DMS 273 treated with DMSO at 0.1 percent for 48 hours (cell line): ENCODE data around the gene LIF.
"Not testable (repeated sequence)": the region's sequence is repeated elsewhere in the genome, so short reads cannot be mapped to it uniquely, and the experiment has no call there.

Experiments
- DNase-seq: peaks from one replicate; lab custom pipeline; 2025; lab: John Stamatoyannopoulos, UW

LIF gene

DNA sequence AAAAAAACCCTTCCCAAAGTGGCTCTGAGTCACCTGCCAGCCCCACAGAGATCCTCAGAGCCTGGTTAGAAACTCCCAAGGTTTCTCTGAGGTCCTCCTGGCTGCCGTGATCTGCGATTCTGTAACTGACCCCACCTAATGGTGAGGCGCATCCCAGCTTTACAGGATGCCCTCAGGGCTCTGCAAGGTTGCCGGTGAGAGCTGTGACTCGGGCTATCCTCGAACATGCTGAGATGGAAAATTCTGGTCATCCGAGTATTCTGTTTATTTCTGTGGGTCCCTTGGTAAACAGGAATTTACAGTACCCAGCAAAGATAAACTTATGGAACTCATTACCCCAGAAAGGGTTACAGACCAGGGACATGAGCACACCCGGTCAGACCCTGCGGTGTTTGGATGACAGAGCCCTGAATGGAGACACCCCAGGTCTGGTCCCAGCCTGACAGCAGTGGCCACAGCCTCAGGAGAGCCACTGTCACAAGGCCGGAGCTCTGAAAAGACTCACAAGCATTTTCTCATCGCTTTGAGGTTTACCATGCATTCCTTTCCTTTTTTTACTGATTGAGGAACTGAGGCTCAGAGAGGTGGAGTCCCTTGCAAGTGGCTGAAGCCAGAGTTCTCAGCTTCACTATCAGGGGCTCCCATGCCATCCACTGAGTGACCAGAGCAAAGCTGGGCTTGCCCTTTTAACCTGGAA lies 22.2 kb downstream of the LIF start:
- DNase-seq, result no peak

DNA sequence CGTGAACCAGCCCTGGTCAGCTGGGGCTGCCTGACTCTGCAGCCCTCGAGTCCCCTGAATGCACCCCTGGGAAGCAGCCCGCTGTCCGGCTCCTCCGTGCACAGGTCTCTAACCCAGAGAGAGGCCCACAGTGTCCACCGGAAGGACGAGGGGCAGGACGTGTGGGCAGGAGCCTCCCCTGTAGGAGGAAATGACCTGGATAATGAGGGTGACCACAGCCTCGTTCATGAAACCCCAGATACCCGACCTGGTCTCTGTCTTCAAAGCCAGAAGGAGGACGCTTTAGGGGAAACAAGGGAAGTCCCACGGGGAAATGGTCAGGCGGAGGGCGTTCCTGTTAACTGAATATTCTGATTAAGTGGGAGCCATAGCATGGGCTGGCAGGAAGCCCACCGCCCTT lies 23.3 kb downstream of the LIF start:
- no peak for DNase-seq

DNA sequence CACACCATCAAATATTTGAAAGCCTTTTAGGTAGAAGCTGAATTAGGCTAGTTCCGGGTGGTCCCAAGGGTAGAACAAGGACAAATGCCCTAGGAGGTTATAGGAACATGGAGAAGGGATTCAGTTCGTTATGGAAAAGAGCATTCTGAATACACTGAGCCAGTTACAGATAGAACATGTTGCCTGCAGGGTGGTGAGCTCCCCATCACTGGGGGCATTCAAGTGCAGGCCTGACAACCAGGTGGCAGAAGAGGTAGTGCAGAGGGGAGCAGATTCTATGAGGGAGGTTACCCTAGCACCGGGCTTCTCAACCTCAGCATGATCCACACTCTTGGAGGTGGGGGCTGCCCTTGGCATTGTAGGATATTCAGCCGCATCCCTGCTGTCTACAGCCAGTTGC lies 24.2 kb downstream of the LIF start:
- no peak for DNase-seq

DNA sequence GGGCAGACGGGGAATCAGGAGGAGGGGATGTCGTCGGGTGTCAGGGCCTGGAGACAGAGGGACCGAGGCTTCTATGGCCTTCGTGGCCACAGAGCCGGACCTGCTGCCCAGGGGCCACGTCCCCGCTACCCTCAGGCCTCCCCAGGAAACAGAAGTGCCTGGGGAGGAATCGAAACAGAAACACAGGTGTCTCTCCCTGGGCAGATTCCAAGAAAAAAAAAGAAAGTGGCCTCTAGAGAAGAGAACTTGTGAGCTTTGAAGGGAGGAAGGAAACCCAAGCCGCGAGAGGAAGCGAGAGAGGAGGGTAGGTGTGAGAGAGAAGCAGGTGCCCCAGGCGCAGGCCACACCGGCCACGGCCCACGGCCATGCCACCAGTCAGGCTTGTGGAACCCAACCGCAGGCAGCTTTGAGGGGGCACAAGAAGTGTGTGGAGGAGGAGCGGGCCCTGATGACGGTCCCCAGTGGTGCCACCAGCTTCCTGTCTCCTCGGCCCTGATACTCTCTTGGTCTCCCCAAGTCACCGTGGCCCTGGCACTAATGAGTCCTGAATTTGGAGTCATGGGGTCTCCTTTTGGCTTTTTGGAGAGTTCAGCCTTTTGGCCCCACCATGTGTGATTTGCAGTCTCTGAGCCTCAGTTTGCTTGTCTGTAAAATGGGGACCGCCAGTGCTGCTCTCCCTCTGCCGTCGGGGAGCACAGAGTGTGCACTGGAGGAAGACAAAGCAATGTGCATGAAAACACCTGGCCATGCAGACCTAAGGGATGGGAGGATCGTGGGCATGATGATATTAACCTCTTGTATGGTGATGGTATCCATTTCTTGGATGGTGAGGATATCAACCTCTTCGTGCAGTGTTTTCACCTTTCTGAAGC lies 25.2 kb downstream of the LIF start:
- no peak for DNase-seq

DNA sequence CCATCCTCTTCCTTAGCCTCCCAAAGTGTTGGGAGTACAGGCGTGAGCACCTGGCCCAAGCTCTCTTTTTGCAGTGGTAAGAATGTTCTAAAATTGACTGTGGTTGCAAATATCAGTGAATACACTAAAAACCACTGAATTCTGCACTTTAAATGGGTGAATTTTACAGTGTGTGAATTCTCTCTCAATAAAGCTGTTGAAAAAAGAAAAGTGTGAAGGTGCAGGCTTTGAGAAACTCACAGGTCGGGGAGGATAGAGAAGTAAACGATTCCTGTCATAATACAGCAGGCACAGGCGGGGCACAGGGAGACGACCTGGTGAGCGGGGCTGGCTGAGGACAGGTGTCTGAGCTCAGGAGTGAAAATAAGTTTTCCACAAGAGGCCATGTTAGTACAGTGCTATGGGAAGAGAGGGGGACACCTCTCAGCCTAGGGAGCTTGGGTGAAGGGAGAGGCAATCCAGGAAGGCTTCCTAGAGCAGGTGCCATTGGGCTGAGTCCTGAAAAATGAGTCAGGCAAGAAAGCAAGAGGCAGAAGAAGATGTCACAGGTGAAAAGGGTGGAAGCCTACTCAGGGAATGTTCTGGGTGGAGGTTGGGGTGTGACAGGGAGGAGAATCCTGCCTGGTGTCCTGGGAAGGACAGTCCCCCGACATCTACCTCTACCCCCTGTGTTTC lies 26.1 kb downstream of the LIF start:
- DNase-seq, result no peak

DNA sequence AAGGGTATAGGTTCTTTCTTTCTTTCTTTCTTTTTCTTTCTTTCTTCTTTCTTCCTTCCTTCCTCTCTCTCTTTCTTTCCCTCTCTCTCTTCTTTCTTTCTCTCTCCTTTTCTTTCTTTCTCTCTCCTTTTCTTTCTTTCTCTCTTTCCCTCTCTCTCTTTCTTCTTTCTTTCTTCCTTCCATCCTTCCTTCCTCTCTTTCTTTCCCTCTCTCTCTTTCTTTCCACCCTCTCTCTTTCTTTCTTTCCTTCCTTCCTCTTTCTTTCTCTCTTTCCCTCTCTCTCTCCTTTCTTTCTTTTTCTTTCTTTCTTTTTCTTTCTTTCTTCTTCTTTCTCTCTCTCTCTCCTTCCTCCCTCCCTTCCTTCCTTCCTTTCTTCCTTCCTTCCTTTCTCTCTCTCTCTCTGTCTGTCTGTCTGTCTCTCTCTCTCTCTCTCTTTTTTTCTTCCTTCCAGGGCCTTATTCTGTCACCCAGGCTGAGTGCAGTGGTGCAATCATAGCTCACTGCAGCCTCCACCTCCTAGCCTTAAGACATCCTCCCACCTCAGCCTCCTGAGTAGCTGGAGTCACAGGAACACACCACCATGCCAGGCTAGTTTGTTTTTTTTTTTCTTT lies 26.8 kb downstream of the LIF start:
- no peak for DNase-seq

DNA sequence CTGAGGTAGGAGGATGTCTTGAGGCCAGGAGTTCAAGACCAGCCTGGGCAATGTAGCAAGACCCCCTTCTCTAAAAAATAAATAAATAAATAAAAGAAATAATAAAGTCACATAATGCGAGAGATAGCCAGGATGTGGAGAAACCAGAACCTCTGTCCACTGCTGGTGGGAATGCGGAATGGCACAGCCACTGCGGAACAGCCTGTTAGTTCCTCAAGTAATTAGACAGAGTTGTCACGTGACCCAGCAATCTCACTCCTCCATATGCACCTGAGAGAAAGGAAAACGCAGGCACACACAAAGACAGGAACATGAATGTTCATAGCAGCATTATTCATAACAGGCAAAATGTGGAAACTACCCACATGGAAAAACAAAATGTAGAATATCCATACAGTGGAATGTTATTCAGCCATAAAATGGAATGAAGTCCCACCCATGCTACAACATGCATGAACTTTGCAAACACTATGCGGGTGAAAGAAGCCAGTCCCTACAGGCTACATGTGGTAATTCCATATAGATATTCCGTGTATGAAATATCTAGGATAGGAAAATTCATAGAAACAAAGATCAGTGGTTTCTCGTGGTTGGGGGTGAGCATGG lies 27.4 kb downstream of the LIF start:
- DNase-seq, result no peak

DNA sequence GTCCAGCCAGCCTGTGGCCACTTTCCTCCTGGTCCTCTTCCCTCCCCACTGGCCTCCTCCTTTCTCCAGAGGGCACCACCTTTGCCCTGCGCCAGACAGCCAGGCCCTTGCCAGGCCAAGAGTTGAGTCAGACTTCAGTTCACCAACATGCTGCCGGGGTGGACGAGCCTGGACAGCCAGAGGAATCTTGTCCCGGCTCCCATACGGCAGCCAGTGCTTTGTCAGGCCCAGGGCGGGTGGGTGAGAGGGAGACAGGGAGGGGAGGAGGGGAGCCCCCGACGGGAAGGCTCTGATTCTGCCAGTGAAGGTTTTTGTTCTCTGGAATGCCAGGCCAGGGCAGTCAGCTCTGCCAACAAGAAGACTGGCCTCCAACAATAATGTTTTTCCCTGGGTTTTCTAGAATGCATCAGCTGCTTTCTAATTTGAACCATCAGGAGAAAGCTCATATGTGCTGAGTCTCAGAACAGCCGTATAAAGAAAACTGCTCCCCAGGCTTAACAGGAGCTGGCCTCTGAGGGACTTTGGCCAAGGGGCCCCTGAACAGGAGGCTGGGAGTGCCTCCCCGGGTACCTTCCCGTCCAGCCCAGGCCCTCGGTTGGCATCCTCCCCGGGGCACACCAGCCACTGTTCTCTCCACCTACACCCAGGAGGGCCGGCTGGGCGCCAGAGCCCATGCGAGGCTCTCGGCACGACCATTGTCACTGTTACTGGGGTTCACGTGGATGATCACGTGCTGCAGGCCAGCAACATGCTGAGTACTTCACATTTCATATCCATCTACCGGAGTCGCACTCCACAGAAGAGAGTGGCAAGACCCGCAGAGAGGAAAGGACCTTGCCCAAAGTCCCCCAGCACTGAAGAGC lies 28.6 kb downstream of the LIF start:
- no peak for DNase-seq

DNA sequence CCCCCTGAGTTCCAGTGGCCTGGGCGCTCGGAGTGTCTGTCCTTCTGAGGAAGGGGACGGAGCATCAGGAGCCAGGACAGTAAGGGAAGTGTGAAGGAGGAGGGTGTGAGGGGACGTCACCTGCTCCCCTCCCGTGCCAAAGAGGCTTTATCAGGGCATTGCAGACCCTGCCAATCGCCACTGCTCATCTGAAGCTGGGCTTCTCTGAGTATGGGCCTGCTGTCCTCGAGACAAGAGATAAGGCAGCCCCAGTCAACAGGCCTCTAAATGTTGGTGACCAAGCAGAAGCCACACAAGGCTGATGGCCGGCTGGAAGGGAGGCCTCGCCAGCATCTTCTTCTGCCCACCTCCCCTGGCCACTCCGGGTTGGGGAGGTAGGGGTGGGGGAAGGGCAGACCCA lies 29.8 kb downstream of the LIF start:
- no peak for DNase-seq

DNA sequence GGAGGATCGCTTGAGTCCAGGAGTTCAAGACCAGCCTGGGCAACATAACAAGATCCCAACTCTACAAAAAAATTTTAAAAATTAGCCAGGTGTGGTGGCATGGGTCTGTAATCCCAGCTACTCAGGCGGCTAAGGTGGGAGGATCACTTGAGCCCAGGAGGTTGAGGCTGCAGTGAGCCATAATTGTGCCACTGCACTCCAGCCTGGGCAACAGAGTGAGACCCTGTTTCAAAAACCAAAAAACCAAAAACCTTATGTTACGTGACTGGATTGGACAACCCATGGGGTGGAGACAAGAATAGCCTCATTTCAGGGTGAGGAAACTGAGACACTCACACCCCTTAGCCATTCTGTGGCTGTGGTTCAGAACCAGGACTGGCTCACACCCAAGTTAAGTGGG lies 30.3 kb downstream of the LIF start:
- DNase-seq, result not testable (repeated sequence)

DNA sequence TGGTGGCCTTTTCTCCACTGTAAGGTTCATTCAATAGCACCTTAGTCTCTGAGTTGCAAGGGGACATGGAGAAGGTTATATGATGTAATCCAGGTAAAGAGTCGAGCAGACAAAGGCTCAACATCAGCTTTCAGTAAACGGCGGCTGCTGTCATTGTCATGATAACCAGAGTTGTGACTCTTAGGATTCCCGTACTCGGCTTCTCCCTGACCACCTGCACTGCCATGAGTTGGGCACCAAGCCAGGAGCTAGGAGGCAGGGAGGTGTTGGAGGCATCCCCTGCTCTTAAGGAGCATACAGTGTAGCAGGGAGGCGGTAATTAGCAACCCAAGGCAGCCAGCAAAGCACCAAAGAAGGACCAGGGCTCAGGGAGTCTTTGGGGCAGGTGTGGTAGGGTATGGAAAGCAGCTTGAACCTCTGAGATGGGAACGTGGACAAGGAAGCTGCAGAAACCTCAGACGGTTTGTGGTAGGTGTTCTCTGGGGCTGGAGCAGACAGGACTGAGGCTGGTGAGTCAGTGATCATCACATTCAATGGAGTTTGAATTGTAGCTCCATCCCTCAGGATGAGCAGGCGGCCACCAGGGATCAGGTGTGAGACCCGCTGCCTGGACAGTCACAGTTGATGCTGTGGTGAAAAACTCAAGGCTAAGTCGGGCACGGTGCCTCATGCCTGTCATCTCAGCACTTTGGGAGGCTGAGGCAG lies 31.7 kb downstream of the LIF start:
- no peak for DNase-seq

DNA sequence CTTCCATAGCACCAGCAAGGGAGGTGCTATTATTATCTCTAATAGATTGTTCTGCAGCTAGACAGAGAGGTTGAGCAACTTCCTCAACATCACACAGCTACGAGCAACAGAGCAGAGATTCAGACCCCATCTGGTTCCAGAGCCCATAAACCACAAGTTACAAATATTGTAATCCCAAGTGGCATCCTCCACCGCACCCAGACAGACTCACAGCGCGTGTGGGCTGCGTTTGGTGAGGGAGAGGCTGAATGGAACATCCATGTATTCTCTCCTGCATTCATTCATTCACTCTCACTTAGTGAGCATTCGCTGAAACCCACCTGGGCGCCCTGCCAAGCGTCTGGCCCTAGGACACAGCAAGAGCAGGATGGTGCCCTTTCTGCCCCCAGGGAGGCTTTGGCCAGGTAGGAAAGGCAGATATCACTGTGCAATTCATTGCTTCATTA lies 33.5 kb downstream of the LIF start:
- no peak for DNase-seq

DNA sequence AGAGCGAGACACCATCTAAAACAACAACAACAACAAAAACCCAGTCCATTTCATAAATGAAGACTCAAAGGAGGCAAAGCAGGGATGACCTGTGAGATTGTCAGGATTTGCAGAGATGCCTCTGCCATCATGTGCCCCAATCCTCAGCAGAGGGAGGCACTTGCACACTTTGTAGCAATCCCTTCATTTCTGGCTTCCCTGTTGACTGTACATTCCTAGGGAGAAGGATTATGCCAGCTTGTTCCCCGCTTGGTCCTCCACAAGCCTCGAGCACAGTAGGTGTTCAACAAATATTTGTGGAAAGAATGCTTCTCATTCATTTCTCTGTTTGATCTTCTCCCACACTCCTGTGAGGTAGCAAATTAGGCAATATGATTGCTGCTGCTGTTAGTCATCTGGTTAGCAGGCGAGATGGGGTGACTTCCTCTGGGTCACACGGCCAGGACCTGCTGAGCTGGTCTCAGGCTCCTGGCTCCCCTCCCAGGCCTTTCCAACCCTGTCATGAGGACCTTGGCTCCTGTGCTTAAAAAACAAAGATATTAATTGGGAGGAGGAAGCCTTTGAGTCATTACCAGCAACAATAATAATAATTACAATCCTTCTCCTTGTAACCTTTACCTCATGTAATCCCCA lies 34.1 kb downstream of the LIF start:
- no peak for DNase-seq

DNA sequence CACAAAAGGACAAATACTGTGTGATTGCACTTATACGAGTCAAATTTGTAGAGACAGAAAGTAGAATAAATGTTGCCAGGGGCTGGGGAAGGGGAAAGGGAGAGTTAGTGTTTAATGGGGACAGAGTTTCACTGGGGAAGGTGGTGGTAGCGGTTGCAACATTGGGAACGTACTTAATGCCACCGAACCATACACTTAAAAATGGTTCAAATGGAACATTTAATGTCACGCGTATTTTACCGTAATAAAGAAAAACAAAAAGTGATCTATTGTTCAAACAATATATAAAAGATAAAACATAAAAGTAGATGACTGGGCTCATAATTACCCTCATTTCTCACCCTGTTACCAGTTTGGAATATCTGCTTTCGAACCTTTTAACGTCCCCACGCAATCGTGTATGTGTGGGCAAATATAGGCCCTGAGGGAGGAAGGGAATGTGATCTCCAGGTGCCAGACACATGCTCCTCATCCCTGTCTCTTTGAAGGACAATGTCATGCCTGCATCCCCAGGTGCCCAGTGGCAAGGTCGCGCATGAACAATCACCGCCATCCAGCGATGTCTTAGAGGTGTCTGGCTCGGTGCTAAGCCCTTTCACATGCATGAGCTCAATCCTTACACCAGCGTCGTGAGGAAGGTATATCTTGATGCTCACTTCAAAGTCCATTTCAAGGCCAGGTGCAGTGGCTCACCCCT lies 35.3 kb downstream of the LIF start:
- no peak for DNase-seq

DNA sequence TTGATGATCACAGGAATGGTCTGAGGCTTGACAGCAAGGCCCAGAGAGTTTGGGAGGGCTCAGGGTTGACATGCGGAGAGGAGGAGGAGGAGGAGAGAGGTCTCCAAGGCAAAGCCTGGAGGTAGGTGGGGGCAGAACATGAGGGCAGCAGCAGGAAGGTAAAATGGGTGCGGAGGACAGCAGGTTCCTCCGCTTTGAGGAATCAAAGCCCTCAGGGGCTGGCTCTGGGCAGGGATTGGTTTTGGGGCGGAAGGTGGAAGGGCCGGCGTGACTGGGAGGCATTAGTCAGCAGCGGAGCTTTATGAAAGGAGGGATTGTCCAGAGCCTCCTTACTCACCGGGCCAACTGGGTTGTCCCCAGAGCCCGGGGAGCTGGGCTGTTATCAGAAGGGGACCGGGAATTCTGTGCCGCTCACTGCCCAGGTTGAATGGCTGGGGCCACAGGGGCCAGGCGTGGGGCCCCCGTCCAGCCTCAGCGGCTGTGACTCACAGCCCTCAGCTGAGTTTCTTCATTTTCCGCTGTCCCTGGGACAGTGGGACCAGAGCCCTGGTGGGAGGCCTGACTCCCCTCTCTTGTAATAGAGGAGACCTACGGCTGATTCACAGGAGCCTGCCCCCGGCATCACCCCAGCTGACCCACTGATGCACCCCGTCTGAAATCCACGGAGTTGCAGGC lies 36.2 kb downstream of the LIF start:
- no peak for DNase-seq

DNA sequence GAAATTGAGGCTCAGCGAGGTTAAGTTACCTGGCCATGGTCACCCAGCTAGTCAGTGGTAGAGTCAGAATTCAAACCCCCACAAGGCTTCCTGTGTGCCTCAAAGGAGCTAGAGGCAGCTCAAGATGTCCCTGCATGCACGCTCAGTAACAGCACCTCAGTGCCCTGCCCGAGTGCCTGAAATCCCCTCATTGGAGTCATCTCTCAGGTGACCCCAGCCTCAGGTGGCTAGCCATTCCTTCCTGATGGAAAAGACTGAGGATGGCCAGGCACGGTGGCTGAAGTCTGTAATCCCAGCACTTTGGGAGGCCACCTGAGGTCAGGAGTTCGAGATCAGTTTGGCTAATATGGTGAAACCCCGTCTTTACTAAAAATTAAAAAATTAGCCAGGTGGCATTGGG lies 36.9 kb downstream of the LIF start:
- no peak for DNase-seq

DNA sequence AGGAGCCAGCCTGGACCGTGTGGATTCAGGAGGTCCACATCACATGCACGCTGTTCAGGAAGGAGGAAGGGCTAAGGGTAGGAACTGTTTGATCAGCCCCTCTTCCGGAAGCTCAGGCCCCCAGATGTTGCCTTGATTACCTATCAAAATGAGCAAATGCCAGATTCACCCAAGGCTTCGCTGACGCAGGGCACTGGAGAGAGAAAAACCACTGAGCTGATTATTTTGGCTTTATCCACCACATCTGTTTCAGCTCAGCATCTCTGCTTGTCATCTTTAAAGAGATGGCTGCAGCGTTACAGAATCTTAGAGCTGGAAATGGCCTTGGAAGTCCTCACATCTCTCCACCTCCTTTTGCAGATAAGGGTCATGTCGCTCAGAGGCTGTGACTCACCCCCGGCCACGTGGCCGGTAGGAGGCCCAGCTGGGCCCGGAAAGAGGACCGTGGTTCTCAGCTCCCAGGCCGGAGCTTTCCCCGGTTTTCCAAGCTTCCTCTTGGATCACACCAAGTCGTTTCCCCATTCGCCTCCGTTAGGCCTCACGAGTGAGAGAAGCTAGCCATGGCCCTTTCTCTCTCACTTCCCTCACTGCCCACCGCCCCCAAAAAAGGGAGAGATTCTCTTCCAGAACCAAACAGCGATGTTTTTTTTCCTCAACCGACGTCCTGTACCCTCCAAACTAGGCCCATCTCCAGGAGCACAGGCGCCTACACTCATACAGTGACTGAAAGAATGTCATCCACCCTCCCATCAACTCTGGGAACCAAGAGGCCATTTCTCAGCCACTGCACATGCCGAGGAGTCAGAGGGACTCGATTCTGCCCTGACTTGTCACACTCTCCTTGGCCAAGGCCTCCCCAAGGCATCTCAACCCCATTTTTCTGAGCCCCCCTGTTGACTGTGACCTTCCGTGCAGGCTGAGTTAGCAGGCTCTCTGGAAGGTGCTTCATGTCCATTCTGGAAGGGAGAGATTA lies 37.6 kb downstream of the LIF start:
- no peak for DNase-seq

DNA sequence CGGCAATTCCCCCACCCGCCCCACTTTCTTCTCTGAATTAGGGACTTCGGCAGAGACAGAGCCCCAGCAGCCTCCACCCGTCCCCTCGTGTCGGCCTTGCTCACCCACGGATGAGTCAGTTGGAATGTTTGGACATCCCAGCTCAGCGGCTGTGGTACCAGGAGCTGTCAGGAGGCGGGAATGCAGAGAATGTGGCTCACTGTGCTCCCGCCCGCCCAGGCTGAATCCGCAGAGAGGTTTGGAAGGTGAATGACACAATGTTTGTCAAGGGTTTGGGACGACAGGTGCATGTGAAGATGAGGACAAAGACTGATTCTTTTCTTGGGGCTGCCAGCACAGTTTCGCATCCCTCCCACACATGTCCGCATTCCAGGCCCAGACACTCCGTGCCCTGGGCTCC lies 39.6 kb downstream of the LIF start:
- DNase-seq, result no peak
